ENCODE data around the gene ESM1. TPM values are rescaled to one million over a fixed set of nuclear protein-coding genes. Genes with fewer than 3 reads are reported as not detected.
"Not testable (repeated sequence)": the region's sequence is repeated elsewhere in the genome, so short reads cannot be mapped to it uniquely, and the experiment has no call there.

The ESM1 gene
- polyA plus RNA-seq, 1 donor: 2.9 TPM

GRCh38 chr5:55004729-55005128 is 19.3 kb upstream of the ESM1 start:
- H3K4me1 ChIP-seq (ENCODE audit: control insufficient read depth, insufficient read depth, low read length): no peaks in the 10 kb centered on the region
- no peaks in the 10 kb centered on the region for H3K36me3 ChIP-seq (ENCODE audit: control insufficient read depth, insufficient read depth, low read length)
- WGBS (ENCODE audit: insufficient coverage, low lambda C conversion rate): 67% methylated on average over 1 of the region's 1 CpG

GRCh38 chr5:55003432-55004065 is 18.2 kb upstream of the ESM1 start:
- no peaks in the 10 kb centered on the region for H3K27me3 ChIP-seq (ENCODE audit: control insufficient read depth, insufficient read depth, low read length)
- H3K36me3 ChIP-seq (ENCODE audit: control insufficient read depth, insufficient read depth, low read length): no peaks in the 10 kb centered on the region
- WGBS (ENCODE audit: insufficient coverage, low lambda C conversion rate): 75% methylated on average over 2 of the region's 4 CpGs
- no peaks in the 10 kb centered on the region for H3K4me1 ChIP-seq (ENCODE audit: control insufficient read depth, insufficient read depth, low read length)
- no peak for DNase-seq
- H3K9me3 ChIP-seq (ENCODE audit: control insufficient read depth, low read depth, low read length): no peaks in the 10 kb centered on the region
- no peak overlapping the region for H3K4me3 ChIP-seq (ENCODE audit: low read length)
- no peak overlapping the region for H3K27ac ChIP-seq (ENCODE audit: low read length)

More at GRCh38 chr5:55004729-55005128, 19.3 kb upstream of the ESM1 start:
- no peaks in the 10 kb centered on the region for H3K27me3 ChIP-seq (ENCODE audit: control insufficient read depth, insufficient read depth, low read length)
- H3K4me3 ChIP-seq (ENCODE audit: low read length): no peak overlapping the region
- H3K27ac ChIP-seq (ENCODE audit: low read length): no peak overlapping the region
- H3K9me3 ChIP-seq (ENCODE audit: control insufficient read depth, low read depth, low read length): no peaks in the 10 kb centered on the region
- no peak for DNase-seq

GRCh38 chr5:55002166-55002565 is 16.8 kb upstream of the ESM1 start:
- not testable (repeated sequence) for H3K4me3 ChIP-seq (ENCODE audit: low read length); H3K36me3 ChIP-seq (ENCODE audit: control insufficient read depth, insufficient read depth, low read length); DNase-seq; H3K27ac ChIP-seq (ENCODE audit: low read length); H3K9me3 ChIP-seq (ENCODE audit: control insufficient read depth, low read depth, low read length); H3K27me3 ChIP-seq (ENCODE audit: control insufficient read depth, insufficient read depth, low read length); H3K4me1 ChIP-seq (ENCODE audit: control insufficient read depth, insufficient read depth, low read length)
- WGBS (ENCODE audit: insufficient coverage, low lambda C conversion rate): no CpG with 5 or more reads among the region's 2 CpGs

GRCh38 chr5:54997081-54997480 is 11.7 kb upstream of the ESM1 start:
- Histone ChIP-seq H3K27me3 (ENCODE audit: control insufficient read depth, insufficient read depth, low read length) (no peaks in the 10 kb centered on the region), H3K9me3 (ENCODE audit: control insufficient read depth, low read depth, low read length) (no peaks in the 10 kb centered on the region), H3K36me3 (ENCODE audit: control insufficient read depth, insufficient read depth, low read length) (no peaks in the 10 kb centered on the region), H3K4me1 (ENCODE audit: control insufficient read depth, insufficient read depth, low read length) (no peaks in the 10 kb centered on the region), H3K27ac (ENCODE audit: low read length) (no peak overlapping the region), H3K4me3 (ENCODE audit: low read length) (no peak overlapping the region)
- DNase-seq: no peak
- 83% methylated on average over 2 of the region's 2 CpGs for WGBS (ENCODE audit: insufficient coverage, low lambda C conversion rate)

- no CpG with 5 or more reads among the region's 5 CpGs for WGBS (ENCODE audit: insufficient coverage, low lambda C conversion rate)
- Histone ChIP-seq H3K9me3 (ENCODE audit: control insufficient read depth, low read depth, low read length) (no peaks in the 10 kb centered on the region), H3K27me3 (ENCODE audit: control insufficient read depth, insufficient read depth, low read length) (no peaks in the 10 kb centered on the region), H3K27ac (ENCODE audit: low read length) (no peak overlapping the region), H3K36me3 (ENCODE audit: control insufficient read depth, insufficient read depth, low read length) (no peaks in the 10 kb centered on the region), H3K4me3 (ENCODE audit: low read length) (no peak overlapping the region), H3K4me1 (ENCODE audit: control insufficient read depth, insufficient read depth, low read length) (no peaks in the 10 kb centered on the region)
- DNase-seq: no peak
Observed at GRCh38 chr5:54996466-54996865, 11.1 kb upstream of the ESM1 start.

- no peak overlapping the region for H3K4me3 ChIP-seq (ENCODE audit: low read length)
- H3K27me3 ChIP-seq (ENCODE audit: control insufficient read depth, insufficient read depth, low read length): peaks cover 2% of the 10 kb centered on the region
- H3K4me1 ChIP-seq (ENCODE audit: control insufficient read depth, insufficient read depth, low read length): no peaks in the 10 kb centered on the region
- no peaks in the 10 kb centered on the region for H3K36me3 ChIP-seq (ENCODE audit: control insufficient read depth, insufficient read depth, low read length)
- H3K27ac ChIP-seq (ENCODE audit: low read length): no peak overlapping the region
- DNase-seq: no peak
- no CpG with 5 or more reads among the region's 3 CpGs for WGBS (ENCODE audit: insufficient coverage, low lambda C conversion rate)
- H3K9me3 ChIP-seq (ENCODE audit: control insufficient read depth, low read depth, low read length): no peaks in the 10 kb centered on the region
Observed at GRCh38 chr5:54995168-54995567, 9.8 kb upstream of the ESM1 start.

- no peak overlapping the region for H3K4me3 ChIP-seq (ENCODE audit: low read length)
- WGBS (ENCODE audit: insufficient coverage, low lambda C conversion rate): no CpG with 5 or more reads among the region's 2 CpGs
- no peak overlapping the region for H3K27ac ChIP-seq (ENCODE audit: low read length)
- H3K36me3 ChIP-seq (ENCODE audit: control insufficient read depth, insufficient read depth, low read length): no peaks in the 10 kb centered on the region
- no peaks in the 10 kb centered on the region for H3K4me1 ChIP-seq (ENCODE audit: control insufficient read depth, insufficient read depth, low read length)
- peaks cover 2% of the 10 kb centered on the region for H3K27me3 ChIP-seq (ENCODE audit: control insufficient read depth, insufficient read depth, low read length)
- H3K9me3 ChIP-seq (ENCODE audit: control insufficient read depth, low read depth, low read length): no peaks in the 10 kb centered on the region
- no peak for DNase-seq
Observed at GRCh38 chr5:54994628-54995027, 9.2 kb upstream of the ESM1 start.

- no peaks in the 10 kb centered on the region for H3K36me3 ChIP-seq (ENCODE audit: control insufficient read depth, insufficient read depth, low read length)
- WGBS (ENCODE audit: insufficient coverage, low lambda C conversion rate): no CpG with 5 or more reads among the region's 2 CpGs
- no peaks in the 10 kb centered on the region for H3K9me3 ChIP-seq (ENCODE audit: control insufficient read depth, low read depth, low read length)
- no peak overlapping the region for H3K27ac ChIP-seq (ENCODE audit: low read length)
- no peak for DNase-seq
- no peaks in the 10 kb centered on the region for H3K4me1 ChIP-seq (ENCODE audit: control insufficient read depth, insufficient read depth, low read length)
- no peak overlapping the region for H3K4me3 ChIP-seq (ENCODE audit: low read length)
- H3K27me3 ChIP-seq (ENCODE audit: control insufficient read depth, insufficient read depth, low read length): peaks cover 7% of the 10 kb centered on the region
Observed at GRCh38 chr5:54993318-54993717, 7.9 kb upstream of the ESM1 start.

GRCh38 chr5:54991416-54991815 is 6.0 kb upstream of the ESM1 start:
- Histone ChIP-seq H3K4me3 (ENCODE audit: low read length) (no peak overlapping the region), H3K9me3 (ENCODE audit: control insufficient read depth, low read depth, low read length) (no peaks in the 10 kb centered on the region), H3K27ac (ENCODE audit: low read length) (no peak overlapping the region), H3K27me3 (ENCODE audit: control insufficient read depth, insufficient read depth, low read length) (peaks cover 17% of the 10 kb centered on the region), H3K36me3 (ENCODE audit: control insufficient read depth, insufficient read depth, low read length) (no peaks in the 10 kb centered on the region), H3K4me1 (ENCODE audit: control insufficient read depth, insufficient read depth, low read length) (no peaks in the 10 kb centered on the region)
- no peak for DNase-seq
- no CpG with 5 or more reads among the region's 3 CpGs for WGBS (ENCODE audit: insufficient coverage, low lambda C conversion rate)

GRCh38 chr5:54990841-54991258 is 5.5 kb upstream of the ESM1 start:
- WGBS (ENCODE audit: insufficient coverage, low lambda C conversion rate): no CpG with 5 or more reads among the region's 1 CpG
- no peak for DNase-seq
- H3K4me1 ChIP-seq (ENCODE audit: control insufficient read depth, insufficient read depth, low read length): no peaks in the 10 kb centered on the region
- no peak overlapping the region for H3K27ac ChIP-seq (ENCODE audit: low read length)
- no peaks in the 10 kb centered on the region for H3K36me3 ChIP-seq (ENCODE audit: control insufficient read depth, insufficient read depth, low read length)
- no peaks in the 10 kb centered on the region for H3K9me3 ChIP-seq (ENCODE audit: control insufficient read depth, low read depth, low read length)
- peaks cover 21% of the 10 kb centered on the region for H3K27me3 ChIP-seq (ENCODE audit: control insufficient read depth, insufficient read depth, low read length)
- H3K4me3 ChIP-seq (ENCODE audit: low read length): no peak overlapping the region

GRCh38 chr5:54988817-54989216 is 3.4 kb upstream of the ESM1 start:
- H3K4me1 ChIP-seq (ENCODE audit: control insufficient read depth, insufficient read depth, low read length): no peaks in the 10 kb centered on the region
- H3K9me3 ChIP-seq (ENCODE audit: control insufficient read depth, low read depth, low read length): no peaks in the 10 kb centered on the region
- peaks cover 35% of the 10 kb centered on the region for H3K27me3 ChIP-seq (ENCODE audit: control insufficient read depth, insufficient read depth, low read length)
- DNase-seq: no peak
- H3K36me3 ChIP-seq (ENCODE audit: control insufficient read depth, insufficient read depth, low read length): no peaks in the 10 kb centered on the region
- H3K27ac ChIP-seq (ENCODE audit: low read length): no peak overlapping the region
- no peak overlapping the region for H3K4me3 ChIP-seq (ENCODE audit: low read length)
- 100% methylated on average over 1 of the region's 2 CpGs for WGBS (ENCODE audit: insufficient coverage, low lambda C conversion rate)

Data from large intestine (tissue), 3 donors.